SK-N-SH (cell line): Measurements from ENCODE around the gene NUBP1. TPM values are rescaled to one million over a fixed set of nuclear protein-coding genes. Genes with fewer than 3 reads are reported as not detected.

Experiments
- CTCF ChIA-PET: fragments of 300-600, 350-600 bp; formaldehyde crosslinking; extraction: SDS; loops from one replicate; lab custom pipeline; 2021; lab: Yijun Ruan, JAX
- POLR2A ChIA-PET: fragments of 350-600 bp; sonication (Branson Sonifier 250); formaldehyde crosslinking; extraction: SDS; loops from one replicate; lab custom pipeline; 2020; ENCODE audit warnings: antibody characterized with exemption, inconsistent platforms; lab: Yijun Ruan, JAX
- DNase-seq: peaks from one replicate; pipeline ENCODE4 v3.0.0; 2012
- H2AFZ ChIP-seq: fragments of 200-600 bp; sonication (generic); 2 replicates; pipeline ENCODE4 v1.8.1; 2016; ENCODE audit warnings: antibody characterized with exemption, mild to moderate bottlenecking, low read depth
- H3F3A ChIP-seq: fragments of 200-600 bp; sonication (generic); replicated peaks from 2 replicates; pipeline ENCODE3; 2016; ENCODE audit warnings: antibody characterized with exemption, mild to moderate bottlenecking; ENCODE audit not compliant: insufficient read depth
- H3K27ac ChIP-seq, 2 experiments: fragments of 200-500 bp in 1 of 2; fragments of 200-600 bp in 1 of 2; sonication (Bioruptor generic) in 1 of 2; sonication (generic), shearing (Covaris generic) in 1 of 2; 2 replicates each; pipeline versions ENCODE4 v1.5.1 to v1.6.1; 2014 to 2016; ENCODE audit warnings: low read depth in 2 of 2, inconsistent platforms in 1 of 2, low read length in 1 of 2, mild to moderate bottlenecking in 1 of 2, mixed read lengths in 1 of 2
- H3K27me3 ChIP-seq: fragments of 200-600 bp; sonication (generic), shearing (Covaris generic); 2 replicates; pipeline ENCODE4 v1.6.1; 2016; ENCODE audit warnings: mixed run types; ENCODE audit not compliant: insufficient read depth
- H3K36me3 ChIP-seq, 2 experiments: fragments of 200-500 bp in 1 of 2; fragments of 200-600 bp in 1 of 2; sonication (Bioruptor generic) in 1 of 2; sonication (generic) in 1 of 2; replicated peaks in 1 of 2; 2 replicates each; pipeline versions ENCODE3 to v1.5.1; 2014 to 2016; ENCODE audit warnings: low read length in 1 of 2, mild to moderate bottlenecking in 1 of 2; ENCODE audit not compliant: insufficient read depth in 2 of 2, control insufficient read depth in 1 of 2
- H3K4me1 ChIP-seq, 2 experiments: fragments of 200-500 bp in 1 of 2; fragments of 200-600 bp in 1 of 2; sonication (Bioruptor generic) in 1 of 2; sonication (generic), shearing (Covaris generic) in 1 of 2; 2 replicates each; pipeline versions ENCODE4 v1.5.1 to v1.6.1; 2014 to 2016; ENCODE audit warnings: low read depth in 1 of 2, low read length in 1 of 2, mixed run types in 1 of 2; ENCODE audit not compliant: insufficient read depth in 2 of 2, control insufficient read depth in 1 of 2
- H3K4me2 ChIP-seq: fragments of 200-600 bp; sonication (generic), shearing (Covaris generic); 2 replicates; pipeline ENCODE4 v1.6.1; 2017; ENCODE audit warnings: mixed run types
- H3K4me3 ChIP-seq, 2 experiments: fragments of 200-500 bp in 1 of 2; fragments of 200-600 bp in 1 of 2; sonication (Bioruptor generic) in 1 of 2; sonication (generic), shearing (Covaris generic) in 1 of 2; 2 replicates each; pipeline versions ENCODE4 v1.5.1 to v1.8.1; 2014 to 2016; ENCODE audit warnings: low read depth in 2 of 2, inconsistent platforms in 1 of 2, low read length in 1 of 2, mild to moderate bottlenecking in 1 of 2, mixed read lengths in 1 of 2, moderate library complexity in 1 of 2
- H3K79me2 ChIP-seq: fragments of 200-600 bp; sonication (generic); 2 replicates; pipeline ENCODE4 v1.8.1; 2017; ENCODE audit warnings: mild to moderate bottlenecking; ENCODE audit not compliant: insufficient read depth
- H3K9ac ChIP-seq: fragments of 200-600 bp; sonication (generic); 2 replicates; pipeline ENCODE4 v1.6.1; 2017; ENCODE audit warnings: mixed run types
- H3K9me2 ChIP-seq: fragments of 200-600 bp; sonication (generic); 2 replicates; pipeline ENCODE4 v1.6.1; 2017; ENCODE audit warnings: mixed run types
- H3K9me3 ChIP-seq: fragments of 200-600 bp; sonication (generic); 2 replicates; pipeline ENCODE4 v1.6.1; 2017; ENCODE audit warnings: mixed run types, mild to moderate bottlenecking, moderate library complexity
- H4K20me1 ChIP-seq: fragments of 200-600 bp; sonication (generic); 2 replicates; pipeline ENCODE4 v1.6.1; 2017; ENCODE audit warnings: mild to moderate bottlenecking, mixed run types; ENCODE audit not compliant: insufficient read depth
- CTCF ChIP-seq: fragments of 200-600 bp; sonication (generic); IDR thresholded peaks from 2 replicates; pipeline ENCODE4 v1.6.1; 2017; ENCODE audit warnings: antibody characterized with exemption, mild to moderate bottlenecking, moderate library complexity
- ELF1 ChIP-seq: IDR thresholded peaks from 2 replicates; pipeline ENCODE4 v1.4.0; 2012
- FOSL2 ChIP-seq: IDR thresholded peaks from 2 replicates; pipeline ENCODE4 v1.4.0; 2012; ENCODE audit warnings: low read depth, mild to moderate bottlenecking, moderate library complexity, borderline replicate concordance
- MXI1 ChIP-seq: IDR thresholded peaks from 2 replicates; pipeline ENCODE4 v1.6.1; 2012; ENCODE audit warnings: mild to moderate bottlenecking, low read depth, low read length, improper control_type of control experiment
- NRF1 ChIP-seq: IDR thresholded peaks from 2 replicates; pipeline ENCODE4 v1.6.1; 2012; ENCODE audit warnings: low read depth, mild to moderate bottlenecking, low read length
- PBX3 ChIP-seq: IDR thresholded peaks from 2 replicates; pipeline ENCODE4; 2012
- POLR2AphosphoS5 ChIP-seq: IDR thresholded peaks from 2 replicates; pipeline ENCODE4 v1.6.1; 2012; ENCODE audit warnings: low read depth, low read length
- RAD21 ChIP-seq: IDR thresholded peaks from 2 replicates; pipeline ENCODE4 v1.6.1; 2012; ENCODE audit warnings: mild to moderate bottlenecking, low read length
- RCOR1 ChIP-seq: fragments of 150-350 bp; IDR thresholded peaks from 2 replicates; pipeline ENCODE4 v1.6.1; 2017; ENCODE audit warnings: antibody characterized with exemption, low read length
- SMC3 ChIP-seq: IDR thresholded peaks from 2 replicates; pipeline ENCODE4 v1.6.1; 2012; ENCODE audit warnings: low read depth, low read length, improper control_type of control experiment
- TCF12 ChIP-seq: IDR thresholded peaks from 2 replicates; pipeline ENCODE4 v1.4.0; 2012
- USF1 ChIP-seq: IDR thresholded peaks from 2 replicates; pipeline ENCODE4 v1.4.0; 2012; ENCODE audit warnings: low read depth, borderline replicate concordance
- ZBTB33 ChIP-seq: IDR thresholded peaks from 2 replicates; pipeline ENCODE4 v1.4.0; 2012; ENCODE audit warnings: low read depth, borderline replicate concordance
- WGBS: methylation state at CpG from one replicate; pipeline ENCODE4 v1.1.6; 2017; ENCODE audit warnings: low lambda C conversion rate; 5-methylcytosine and 5-hydroxymethylcytosine counted together
- polyA plus RNA-seq, 3 experiments: library from polyadenylated mRNA; depleted of rRNA; stranded (reverse); fragments of >200 nt; gene quantifications; 2 replicates each; pipeline ENCODE4 v1.2.3, GENCODE V29; 2012

The NUBP1 gene
- polyA plus RNA-seq, 1 of the 3 experiments (the other 2 are of a cell fraction): 49.8 TPM

- TF ChIP-seq PBX3 (no peak), RCOR1 (no peak), POLR2AphosphoS5 (no peak), TCF12 (no peak), FOSL2 (no peak), MXI1 (no peak)
Measured at GRCh38 chr16:10743227-10743609, 424 bp upstream of the NUBP1 start (continued).

- ChIA-PET CTCF (interaction anchor here (0.9 to 10.8 kb wide), 3 partner anchors 174 to 231 kb away, joined by 3 to 305 read pairs (median 12); no protein-coding TSS in a partner anchor), POLR2A (interaction anchor here (0.7 to 1.7 kb wide), 7 partner anchors 21 to 321 kb away, joined by 3 to 8 read pairs (median 4); partner anchors contain the start of gene TVP23A)
- no peaks in the 10 kb centered on the region for H3K9me2 ChIP-seq
- peak overlapping the region; percentile 76 to 96 for H3K27ac ChIP-seq
- H2AFZ ChIP-seq: peak overlapping the region; percentile 93
- WGBS: 43% methylated on average over 16 of the region's 17 CpGs
- peaks cover 5 to 35% of the 10 kb centered on the region in 2 experiments; a peak in 3 of 4 replicates for H3K4me1 ChIP-seq
- TF ChIP-seq NRF1 (no peak), ELF1 (no peak), USF1 (no peak), ZBTB33 (no peak), RAD21 (no peak; the same call in 1 of the 2 replicates), CTCF (no peak), SMC3 (no peak)
- H3K4me3 ChIP-seq: peak overlapping the region; percentile 40 to 66
- H3K9me3 ChIP-seq: no peaks in the 10 kb centered on the region
- no peaks in the 10 kb centered on the region for H4K20me1 ChIP-seq
- peaks cover 0 to 17% of the 10 kb centered on the region in 2 experiments for H3K36me3 ChIP-seq
- DNase-seq: peak; percentile 27
- peak overlapping the region; percentile 85 for H3K4me2 ChIP-seq
- peak overlapping the region; percentile 93; the same call in 1 of the 2 replicates for H3K9ac ChIP-seq
- H3F3A ChIP-seq: peaks cover 14% of the 10 kb centered on the region
- no peaks in the 10 kb centered on the region for H3K27me3 ChIP-seq
- H3K79me2 ChIP-seq: peaks cover 11% of the 10 kb centered on the region
Measured at GRCh38 chr16:10744370-10745030, 858 bp downstream of the NUBP1 start.
